Kidney (tissue), 14 donors: ENCODE results near the gene GAL3ST2. TPM values are rescaled to one million over a fixed set of nuclear protein-coding genes. Genes with fewer than 3 reads are reported as not detected.

Source experiments
- DNase-seq, 5 donors: peaks; one replicate each; pipeline ENCODE4 v3.0.0-alpha.2; 2013 to 2020
- FAIRE-seq: peaks from 2 replicates; lab custom pipeline; 2012; peaks lifted over from hg19 to GRCh38; lab: Jason Lieb, UNC
- H3K27ac ChIP-seq, 2 donors: one replicate each; pipeline ENCODE4 v1.7.0; 2013; ENCODE audit warnings: low read depth in 2 of 2, low read length in 2 of 2, inconsistent platforms in 1 of 2
- H3K27me3 ChIP-seq: one replicate; pipeline ENCODE4 v1.7.1; 2013; ENCODE audit warnings: low read length, inconsistent platforms; ENCODE audit not compliant: control insufficient read depth, insufficient read depth
- H3K36me3 ChIP-seq, 3 donors: one replicate each; pipeline versions ENCODE4 v1.7.0 to v1.7.1; 2013; ENCODE audit warnings: low read length in 3 of 3, control low read depth in 1 of 3, inconsistent platforms in 1 of 3; ENCODE audit not compliant: insufficient read depth in 3 of 3, control insufficient read depth in 2 of 3
- H3K4me1 ChIP-seq, 3 donors: one replicate each; pipeline versions ENCODE4 v1.7.0 to v1.7.1; 2013; ENCODE audit warnings: low read length in 3 of 3, inconsistent platforms in 1 of 3, low read depth in 1 of 3; ENCODE audit not compliant: control insufficient read depth in 2 of 3, insufficient read depth in 2 of 3
- H3K4me3 ChIP-seq, 3 donors: one replicate each; pipeline versions ENCODE4 v1.7.0 to v1.8.1; 2013; ENCODE audit warnings: low read length in 3 of 3, control low read depth in 1 of 3, inconsistent platforms in 1 of 3
- H3K9ac ChIP-seq, 3 donors: one replicate each; pipeline versions ENCODE4 v1.7.0 to v1.7.1; 2013; ENCODE audit warnings: low read length in 3 of 3, control low read depth in 1 of 3, inconsistent platforms in 1 of 3
- H3K9me3 ChIP-seq, 3 donors: one replicate each; pipeline versions ENCODE4 v1.7.0 to v1.7.1; 2013; ENCODE audit warnings: low read length in 3 of 3, control low read depth in 1 of 3, inconsistent platforms in 1 of 3; ENCODE audit not compliant: control insufficient read depth in 2 of 3, insufficient read depth in 1 of 3
- CTCF ChIP-seq: IDR thresholded peaks from 3 replicates; pipeline ENCODE4 v1.5.1; 2012; ENCODE audit warnings: mild to moderate bottlenecking, moderate library complexity, borderline replicate concordance; ENCODE audit not compliant: insufficient read depth; ENCODE audit errors: extremely low read depth
- intact Hi-C: fragments of 100-400 bp; cut with DNase I; formaldehyde crosslinking; loops from one replicate; pipeline ENCODE4 v1.11.1; 2022
- polyA plus RNA-seq: library from polyadenylated mRNA; stranded (reverse); fragments of 350-450 nt; fragmentation: Illumina TruSeq; extraction: RNeasy Lipid Tissue Mini Kit (QIAGEN cat#74804); gene quantifications from one replicate; pipeline ENCODE4 v1.2.3, GENCODE V29; 2014; ENCODE audit warnings: low read depth, low replicate concordance; ENCODE audit not compliant: insufficient read depth
- total RNA-seq: library from RNA; stranded (reverse); fragmentation: NEBNext Ultra II Directional; extraction: Animal tissue kit (Norgen Biotek cat#: 25700); gene quantifications from one replicate; pipeline ENCODE4 v1.2.1, GENCODE V29; 2021
- donor health status: control.
- donor health status: control.
- donor health status: control.
- donor health status: control.
- donor health status: control.
- donor health status: DM: yes; HTN: yes; CAD: no.
- donor health status: Normal renal cell carcinoma (clear cell type).

GAL3ST2 gene
- total and polyA plus RNA-seq, 2 donors from 2014 or later: 0.19 to 0.39 TPM

DNA sequence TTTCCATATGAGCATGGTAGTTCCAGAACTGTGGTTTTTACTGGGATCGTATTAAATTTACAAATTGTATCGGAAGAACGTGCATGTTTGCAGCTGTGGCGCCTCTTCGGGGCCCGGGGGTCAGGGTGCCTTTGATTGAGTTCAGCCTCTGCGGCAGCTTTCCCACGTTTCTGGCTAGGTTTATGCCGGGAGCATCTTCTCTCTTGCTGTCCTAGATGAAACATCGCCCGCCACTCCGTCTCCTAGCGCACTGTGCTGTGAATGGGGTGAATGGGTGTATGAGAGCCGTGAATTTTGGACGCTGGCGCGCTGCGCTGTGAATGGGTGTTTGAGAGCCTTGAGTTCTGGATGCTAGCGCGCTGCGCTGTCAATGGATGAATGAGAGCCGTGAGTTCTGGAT is 69.8 kb downstream of the GAL3ST2 start:
- no peaks in the 10 kb centered on the region for H3K27me3 ChIP-seq
- H3K4me3 ChIP-seq: no peak overlapping the region
- H3K9me3 ChIP-seq: no peaks in the 10 kb centered on the region
- DNase-seq (no peak), FAIRE-seq (no peak)
- no peak overlapping the region for H3K27ac ChIP-seq
- H3K4me1 ChIP-seq: peaks cover 0 to 8% (median 0%) of the 10 kb centered on the region in 3 donors
- no peaks in the 10 kb centered on the region for H3K36me3 ChIP-seq
- intact Hi-C loops: no loop called here
- TF ChIP-seq CTCF: no peak
- no peak overlapping the region for H3K9ac ChIP-seq

DNA sequence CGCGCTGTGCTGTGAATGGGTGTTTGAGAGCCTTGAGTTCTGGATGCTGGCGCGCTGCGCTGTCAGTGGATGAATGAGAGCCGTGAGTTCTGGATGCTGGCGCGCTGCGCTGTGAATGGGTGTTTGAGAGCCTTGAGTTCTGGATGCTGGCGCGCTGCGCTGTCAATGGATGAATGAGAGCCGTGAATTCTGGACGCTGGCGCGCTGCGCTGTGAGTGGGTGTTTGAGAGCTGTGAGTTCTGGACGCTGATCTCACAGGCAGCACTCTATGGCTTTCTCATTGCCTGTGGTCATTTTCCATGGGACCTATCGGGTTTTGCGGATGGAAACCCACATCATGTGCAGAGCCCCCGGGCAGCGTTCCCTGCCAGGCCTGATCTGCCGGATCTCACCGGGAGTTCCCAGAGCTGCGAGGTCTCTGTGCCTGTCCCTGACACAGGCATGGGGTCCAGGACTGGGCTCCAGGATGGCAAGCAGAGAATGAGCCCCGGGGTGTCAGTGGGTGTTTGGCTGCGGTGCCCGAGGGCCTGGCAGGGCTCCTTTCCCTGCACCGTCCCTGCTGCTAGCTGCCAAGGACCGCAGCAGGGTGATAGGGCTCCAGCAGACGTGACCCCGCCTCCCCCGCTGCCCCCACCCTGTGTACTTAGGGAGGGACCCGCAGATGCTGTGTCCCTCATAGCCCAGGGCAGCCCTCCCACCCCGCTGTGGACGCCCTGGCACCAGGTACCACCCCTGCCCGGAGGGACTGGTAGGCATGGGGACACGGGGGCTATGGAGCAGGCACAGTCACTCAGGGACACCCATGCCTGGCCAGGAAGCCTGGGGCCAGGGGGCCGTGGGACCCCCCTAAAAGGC is 72.4 kb downstream of the GAL3ST2 start:
- FAIRE-seq (no peak), DNase-seq (no peak)
- TF ChIP-seq CTCF: no peak
- H3K4me3 ChIP-seq: no peak overlapping the region
- no peaks in the 10 kb centered on the region for H3K9me3 ChIP-seq
- H3K27me3 ChIP-seq: no peaks in the 10 kb centered on the region
- H3K9ac ChIP-seq: no peak overlapping the region
- no peaks in the 10 kb centered on the region for H3K36me3 ChIP-seq
- H3K4me1 ChIP-seq: peaks cover 0 to 8% (median 0%) of the 10 kb centered on the region in 3 donors
- intact Hi-C loops: no loop called here
- no peak overlapping the region for H3K27ac ChIP-seq

GRCh38 chr2:241849616-241850543 is 73.3 kb downstream of the GAL3ST2 start:
- H3K4me3 ChIP-seq: no peak overlapping the region
- H3K36me3 ChIP-seq: no peaks in the 10 kb centered on the region
- peak in 1 of 5 donors; percentile 29 for DNase-seq
- TF ChIP-seq CTCF: no peak
- H3K27me3 ChIP-seq: no peaks in the 10 kb centered on the region
- intact Hi-C loops: no loop called here
- peaks cover 0 to 4% (median 0%) of the 10 kb centered on the region in 3 donors for H3K4me1 ChIP-seq
- H3K9me3 ChIP-seq: no peaks in the 10 kb centered on the region
- H3K27ac ChIP-seq: no peak overlapping the region
- FAIRE-seq: no peak
- H3K9ac ChIP-seq: no peak overlapping the region
